SK-N-SH (cell line): ENCODE measurements around the gene PARP12. TPM values are rescaled to one million over a fixed set of nuclear protein-coding genes. Genes with fewer than 3 reads are reported as not detected.

Source experiments
- CTCF ChIA-PET: fragments of 300-600, 350-600 bp; formaldehyde crosslinking; extraction: SDS; loops from one replicate; lab custom pipeline; 2021; lab: Yijun Ruan, JAX
- POLR2A ChIA-PET: fragments of 350-600 bp; sonication (Branson Sonifier 250); formaldehyde crosslinking; extraction: SDS; loops from one replicate; lab custom pipeline; 2020; ENCODE audit warnings: antibody characterized with exemption, inconsistent platforms; lab: Yijun Ruan, JAX
- DNase-seq: peaks from one replicate; pipeline ENCODE4 v3.0.0; 2012
- H2AFZ ChIP-seq: fragments of 200-600 bp; sonication (generic); 2 replicates; pipeline ENCODE4 v1.8.1; 2016; ENCODE audit warnings: antibody characterized with exemption, mild to moderate bottlenecking, low read depth
- H3F3A ChIP-seq: fragments of 200-600 bp; sonication (generic); replicated peaks from 2 replicates; pipeline ENCODE3; 2016; ENCODE audit warnings: antibody characterized with exemption, mild to moderate bottlenecking; ENCODE audit not compliant: insufficient read depth
- H3K27ac ChIP-seq, 2 experiments: fragments of 200-500 bp in 1 of 2; fragments of 200-600 bp in 1 of 2; sonication (Bioruptor generic) in 1 of 2; sonication (generic), shearing (Covaris generic) in 1 of 2; 2 replicates each; pipeline versions ENCODE4 v1.5.1 to v1.6.1; 2014 to 2016; ENCODE audit warnings: low read depth in 2 of 2, inconsistent platforms in 1 of 2, low read length in 1 of 2, mild to moderate bottlenecking in 1 of 2, mixed read lengths in 1 of 2
- H3K27me3 ChIP-seq: fragments of 200-600 bp; sonication (generic), shearing (Covaris generic); 2 replicates; pipeline ENCODE4 v1.6.1; 2016; ENCODE audit warnings: mixed run types; ENCODE audit not compliant: insufficient read depth
- H3K36me3 ChIP-seq, 2 experiments: fragments of 200-500 bp in 1 of 2; fragments of 200-600 bp in 1 of 2; sonication (Bioruptor generic) in 1 of 2; sonication (generic) in 1 of 2; replicated peaks in 1 of 2; 2 replicates each; pipeline versions ENCODE3 to v1.5.1; 2014 to 2016; ENCODE audit warnings: low read length in 1 of 2, mild to moderate bottlenecking in 1 of 2; ENCODE audit not compliant: insufficient read depth in 2 of 2, control insufficient read depth in 1 of 2
- H3K4me1 ChIP-seq, 2 experiments: fragments of 200-500 bp in 1 of 2; fragments of 200-600 bp in 1 of 2; sonication (Bioruptor generic) in 1 of 2; sonication (generic), shearing (Covaris generic) in 1 of 2; 2 replicates each; pipeline versions ENCODE4 v1.5.1 to v1.6.1; 2014 to 2016; ENCODE audit warnings: low read depth in 1 of 2, low read length in 1 of 2, mixed run types in 1 of 2; ENCODE audit not compliant: insufficient read depth in 2 of 2, control insufficient read depth in 1 of 2
- H3K4me2 ChIP-seq: fragments of 200-600 bp; sonication (generic), shearing (Covaris generic); 2 replicates; pipeline ENCODE4 v1.6.1; 2017; ENCODE audit warnings: mixed run types
- H3K4me3 ChIP-seq, 2 experiments: fragments of 200-500 bp in 1 of 2; fragments of 200-600 bp in 1 of 2; sonication (Bioruptor generic) in 1 of 2; sonication (generic), shearing (Covaris generic) in 1 of 2; 2 replicates each; pipeline versions ENCODE4 v1.5.1 to v1.8.1; 2014 to 2016; ENCODE audit warnings: low read depth in 2 of 2, inconsistent platforms in 1 of 2, low read length in 1 of 2, mild to moderate bottlenecking in 1 of 2, mixed read lengths in 1 of 2, moderate library complexity in 1 of 2
- H3K79me2 ChIP-seq: fragments of 200-600 bp; sonication (generic); 2 replicates; pipeline ENCODE4 v1.8.1; 2017; ENCODE audit warnings: mild to moderate bottlenecking; ENCODE audit not compliant: insufficient read depth
- H3K9ac ChIP-seq: fragments of 200-600 bp; sonication (generic); 2 replicates; pipeline ENCODE4 v1.6.1; 2017; ENCODE audit warnings: mixed run types
- H3K9me2 ChIP-seq: fragments of 200-600 bp; sonication (generic); 2 replicates; pipeline ENCODE4 v1.6.1; 2017; ENCODE audit warnings: mixed run types
- H3K9me3 ChIP-seq: fragments of 200-600 bp; sonication (generic); 2 replicates; pipeline ENCODE4 v1.6.1; 2017; ENCODE audit warnings: mixed run types, mild to moderate bottlenecking, moderate library complexity
- H4K20me1 ChIP-seq: fragments of 200-600 bp; sonication (generic); 2 replicates; pipeline ENCODE4 v1.6.1; 2017; ENCODE audit warnings: mild to moderate bottlenecking, mixed run types; ENCODE audit not compliant: insufficient read depth
- CHD2 ChIP-seq: fragments of 150-350 bp; IDR thresholded peaks from 2 replicates; pipeline ENCODE4 v1.6.1; 2018; ENCODE audit warnings: low read length; ENCODE audit not compliant: partially characterized antibody
- CTCF ChIP-seq: fragments of 200-600 bp; sonication (generic); IDR thresholded peaks from 2 replicates; pipeline ENCODE4 v1.6.1; 2017; ENCODE audit warnings: antibody characterized with exemption, mild to moderate bottlenecking, moderate library complexity
- ELF1 ChIP-seq: IDR thresholded peaks from 2 replicates; pipeline ENCODE4 v1.4.0; 2012
- FOSL2 ChIP-seq: IDR thresholded peaks from 2 replicates; pipeline ENCODE4 v1.4.0; 2012; ENCODE audit warnings: low read depth, mild to moderate bottlenecking, moderate library complexity, borderline replicate concordance
- FOXM1 ChIP-seq: IDR thresholded peaks from 2 replicates; pipeline ENCODE4 v1.4.0; 2012; ENCODE audit warnings: low read depth, mild to moderate bottlenecking
- GABPA ChIP-seq: IDR thresholded peaks from 2 replicates; pipeline ENCODE4 v1.4.0; 2012; ENCODE audit warnings: low read depth, mild to moderate bottlenecking
- JUND ChIP-seq: IDR thresholded peaks from 2 replicates; pipeline ENCODE4 v1.4.0; 2012
- MAX ChIP-seq: IDR thresholded peaks from 2 replicates; pipeline ENCODE4 v1.4.0; 2012; ENCODE audit warnings: low read depth
- MEF2A ChIP-seq: IDR thresholded peaks from 2 replicates; pipeline ENCODE4 v1.4.0; 2012; ENCODE audit warnings: low read depth, borderline replicate concordance
- NRF1 ChIP-seq: IDR thresholded peaks from 2 replicates; pipeline ENCODE4 v1.6.1; 2012; ENCODE audit warnings: low read depth, mild to moderate bottlenecking, low read length
- POLR2AphosphoS5 ChIP-seq: IDR thresholded peaks from 2 replicates; pipeline ENCODE4 v1.6.1; 2012; ENCODE audit warnings: low read depth, low read length
- RFX5 ChIP-seq: IDR thresholded peaks from 2 replicates; pipeline ENCODE4 v1.6.1; 2012; ENCODE audit warnings: mild to moderate bottlenecking, improper control_type of control experiment, low read length
- RXRA ChIP-seq: IDR thresholded peaks from 2 replicates; pipeline ENCODE4 v1.4.0; 2012; ENCODE audit warnings: low read depth, mild to moderate bottlenecking, borderline replicate concordance
- SIN3A ChIP-seq: IDR thresholded peaks from 2 replicates; pipeline ENCODE4 v1.6.1; 2012; ENCODE audit warnings: low read depth, mild to moderate bottlenecking, low read length, moderate library complexity, borderline replicate concordance
- SMC3 ChIP-seq: IDR thresholded peaks from 2 replicates; pipeline ENCODE4 v1.6.1; 2012; ENCODE audit warnings: low read depth, low read length, improper control_type of control experiment
- TCF12 ChIP-seq: IDR thresholded peaks from 2 replicates; pipeline ENCODE4 v1.4.0; 2012
- TEAD4 ChIP-seq: IDR thresholded peaks from 2 replicates; pipeline ENCODE4 v1.4.0; 2012; ENCODE audit warnings: mild to moderate bottlenecking, borderline replicate concordance; ENCODE audit not compliant: insufficient read depth
- USF1 ChIP-seq: IDR thresholded peaks from 2 replicates; pipeline ENCODE4 v1.4.0; 2012; ENCODE audit warnings: low read depth, borderline replicate concordance
- YY1 ChIP-seq: IDR thresholded peaks from 2 replicates; pipeline ENCODE4 v1.4.0; 2012; ENCODE audit warnings: low read depth, mild to moderate bottlenecking
- WGBS: methylation state at CpG from one replicate; pipeline ENCODE4 v1.1.6; 2017; ENCODE audit warnings: low lambda C conversion rate; 5-methylcytosine and 5-hydroxymethylcytosine counted together
- polyA plus RNA-seq, 3 experiments: library from polyadenylated mRNA; depleted of rRNA; stranded (reverse); fragments of >200 nt; gene quantifications; 2 replicates each; pipeline ENCODE4 v1.2.3, GENCODE V29; 2012

PARP12 gene
- polyA plus RNA-seq, 1 of the 3 experiments (the other 2 are of a cell fraction) = 17.7 TPM

- 65% methylated on average over 2 of the region's 3 CpGs for WGBS
- no peak for TF ChIP-seq USF1
- TF ChIP-seq SIN3A = no peak
- TF ChIP-seq CTCF = no peak
- no peak for TF ChIP-seq FOSL2
- TF ChIP-seq ELF1 = no peak
- no peak for TF ChIP-seq MEF2A
- no peak for TF ChIP-seq RXRA
- no peak for TF ChIP-seq GABPA
- TF ChIP-seq YY1 = no peak
- TF ChIP-seq TCF12 = no peak
- TF ChIP-seq TEAD4 = no peak
- TF ChIP-seq CHD2 = no peak
- no peak for TF ChIP-seq RFX5
- no peak for TF ChIP-seq SMC3
- TF ChIP-seq FOXM1 = no peak
- no peak for TF ChIP-seq MAX
- no peak for TF ChIP-seq NRF1
- TF ChIP-seq JUND = no peak
- no peak for TF ChIP-seq POLR2AphosphoS5
- H3F3A ChIP-seq = peaks cover 3% of the 10 kb centered on the region
- H3K4me1 ChIP-seq = peaks cover 0 to 14% of the 10 kb centered on the region in 2 experiments; a peak in 1 of 4 replicates
- no peak overlapping the region for H3K4me2 ChIP-seq
- POLR2A ChIA-PET = no interaction called here
- H3K27ac ChIP-seq = no peak overlapping the region
- no peak overlapping the region for H3K9ac ChIP-seq
- CTCF ChIA-PET = interaction anchor here (0.8 to 5.6 kb wide), 4 partner anchors 11 to 27 kb away, joined by 4 to 24 read pairs (median 6); no protein-coding TSS in a partner anchor
- H3K79me2 ChIP-seq = no peaks in the 10 kb centered on the region
- H2AFZ ChIP-seq = no peak overlapping the region
- DNase-seq = no peak
- no peaks in the 10 kb centered on the region for H3K27me3 ChIP-seq
- peaks cover 2 to 3% of the 10 kb centered on the region in 2 experiments for H3K36me3 ChIP-seq
- H4K20me1 ChIP-seq = no peaks in the 10 kb centered on the region
- H3K9me2 ChIP-seq = no peaks in the 10 kb centered on the region
- H3K9me3 ChIP-seq = no peaks in the 10 kb centered on the region
- no peak overlapping the region for H3K4me3 ChIP-seq
Observed at GRCh38 chr7:140019606-140020005, 43.1 kb downstream of the PARP12 start.
